ENCODE data around the gene ITGB3. TPM values are rescaled to one million over a fixed set of nuclear protein-coding genes. Genes with fewer than 3 reads are reported as not detected.

The ITGB3 gene
- total and polyA plus RNA-seq, 8 donors = 0.09 to 2.3 (median 0.71) TPM

DNA sequence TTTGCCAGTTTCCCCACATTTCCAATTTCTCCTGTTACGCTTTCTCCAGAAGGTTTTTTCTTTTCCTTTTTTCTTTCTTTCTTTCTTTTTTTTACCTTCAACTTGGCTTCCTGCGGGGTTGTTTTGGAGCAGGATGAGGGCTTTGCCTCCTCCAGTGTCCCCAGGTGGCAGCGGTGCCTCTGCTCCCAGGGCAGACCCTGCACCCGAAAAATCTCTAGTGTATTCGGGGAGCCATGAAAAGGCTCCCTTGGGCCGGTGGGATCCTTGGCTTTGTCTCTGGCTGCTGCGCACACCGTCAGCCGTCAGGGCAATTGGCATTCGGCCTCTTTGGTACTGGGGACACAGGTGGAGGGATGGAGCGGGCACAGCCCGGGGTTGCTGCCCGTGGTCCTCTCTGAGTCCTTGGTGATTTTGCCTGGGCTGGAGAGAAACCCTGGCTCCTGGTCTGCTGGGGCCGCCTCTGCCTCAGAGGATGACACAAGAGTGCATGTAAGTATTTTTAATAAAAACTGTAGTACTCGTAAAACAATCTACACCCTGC is 846 bp downstream of the ITGB3 start:
- Histone ChIP-seq H3K27me3 (peaks cover 0 to 13% (median 0%) of the 10 kb centered on the region in 4 donors), H3K27ac (no peak overlapping the region), H3K4me1 (peaks cover 0 to 5% (median 5%) of the 10 kb centered on the region in 3 donors), H3K4me3 (peak overlapping the region; percentile 21 to 69 (median 59)), H3K9me3 (no peaks in the 10 kb centered on the region), H3K36me3 (no peaks in the 10 kb centered on the region)
- ATAC-seq (peak in 1 of 4 donors; percentile 6), DNase-seq (peak in 1 of 6 donors; percentile 47), FAIRE-seq (no peak)
- TF ChIP-seq, protein P1, sequence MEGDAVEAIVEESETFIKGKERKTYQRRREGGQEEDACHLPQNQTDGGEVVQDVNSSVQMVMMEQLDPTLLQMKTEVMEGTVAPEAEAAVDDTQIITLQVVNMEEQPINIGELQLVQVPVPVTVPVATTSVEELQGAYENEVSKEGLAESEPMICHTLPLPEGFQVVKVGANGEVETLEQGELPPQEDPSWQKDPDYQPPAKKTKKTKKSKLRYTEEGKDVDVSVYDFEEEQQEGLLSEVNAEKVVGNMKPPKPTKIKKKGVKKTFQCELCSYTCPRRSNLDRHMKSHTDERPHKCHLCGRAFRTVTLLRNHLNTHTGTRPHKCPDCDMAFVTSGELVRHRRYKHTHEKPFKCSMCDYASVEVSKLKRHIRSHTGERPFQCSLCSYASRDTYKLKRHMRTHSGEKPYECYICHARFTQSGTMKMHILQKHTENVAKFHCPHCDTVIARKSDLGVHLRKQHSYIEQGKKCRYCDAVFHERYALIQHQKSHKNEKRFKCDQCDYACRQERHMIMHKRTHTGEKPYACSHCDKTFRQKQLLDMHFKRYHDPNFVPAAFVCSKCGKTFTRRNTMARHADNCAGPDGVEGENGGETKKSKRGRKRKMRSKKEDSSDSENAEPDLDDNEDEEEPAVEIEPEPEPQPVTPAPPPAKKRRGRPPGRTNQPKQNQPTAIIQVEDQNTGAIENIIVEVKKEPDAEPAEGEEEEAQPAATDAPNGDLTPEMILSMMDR (IDR thresholded peaks at IDR 0.05) = no peak
- intact Hi-C loops (cut with DNase I) = no loop called here
- WGBS, 2 donors = 14% methylated on average over 15 of the region's 15 CpGs

GRCh38 chr17:47257651-47258339 is 4.2 kb downstream of the ITGB3 start:
- peaks cover 0 to 5% (median 5%) of the 10 kb centered on the region in 3 donors for H3K4me1 ChIP-seq
- TF ChIP-seq, protein P1 (IDR thresholded peaks at IDR 0.05) = no peak
- FAIRE-seq = no peak
- no peaks in the 10 kb centered on the region for H3K9me3 ChIP-seq
- ATAC-seq = no peak
- 33% methylated on average over 9 of the region's 9 CpGs for WGBS, 2 donors
- peaks cover 0 to 17% (median 0%) of the 10 kb centered on the region in 4 donors for H3K27me3 ChIP-seq
- intact Hi-C loops (cut with DNase I) = no loop called here
- no peak for DNase-seq
- H3K36me3 ChIP-seq = no peaks in the 10 kb centered on the region
- no peak overlapping the region for H3K4me3 ChIP-seq
- H3K27ac ChIP-seq = no peak overlapping the region

DNA sequence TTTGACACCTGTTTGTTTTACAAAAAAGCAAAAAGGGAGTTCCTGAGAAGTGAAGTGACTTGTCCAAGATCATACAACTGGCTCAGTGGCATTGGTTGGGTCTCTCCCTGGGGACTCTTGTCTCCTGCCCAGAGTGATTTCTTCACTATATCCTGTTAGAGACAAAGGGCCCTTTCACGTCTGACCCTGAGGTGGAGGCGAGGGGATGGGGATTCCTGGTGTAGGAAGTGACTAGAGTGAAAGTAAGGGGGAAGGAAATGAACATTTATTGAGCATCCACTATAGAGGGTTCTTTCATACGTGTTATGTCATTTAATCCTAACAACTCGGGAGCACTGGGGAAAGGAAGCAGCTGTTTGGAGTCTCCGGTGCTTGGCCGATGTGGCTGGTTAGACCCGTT is 9.0 kb downstream of the ITGB3 start:
- FAIRE-seq = no peak
- TF ChIP-seq, protein P1 (IDR thresholded peaks at IDR 0.05) = no peak
- H3K4me3 ChIP-seq = no peak overlapping the region
- no peaks in the 10 kb centered on the region for H3K36me3 ChIP-seq
- ATAC-seq = no peak
- H3K4me1 ChIP-seq = no peaks in the 10 kb centered on the region
- peaks cover 0 to 3% (median 0%) of the 10 kb centered on the region in 4 donors for H3K27me3 ChIP-seq
- no peak for DNase-seq
- no peaks in the 10 kb centered on the region for H3K9me3 ChIP-seq
- WGBS, 2 donors = 72% methylated on average over 7 of the region's 7 CpGs
- no peak overlapping the region for H3K27ac ChIP-seq
- intact Hi-C loops (cut with DNase I) = no loop called here

DNA sequence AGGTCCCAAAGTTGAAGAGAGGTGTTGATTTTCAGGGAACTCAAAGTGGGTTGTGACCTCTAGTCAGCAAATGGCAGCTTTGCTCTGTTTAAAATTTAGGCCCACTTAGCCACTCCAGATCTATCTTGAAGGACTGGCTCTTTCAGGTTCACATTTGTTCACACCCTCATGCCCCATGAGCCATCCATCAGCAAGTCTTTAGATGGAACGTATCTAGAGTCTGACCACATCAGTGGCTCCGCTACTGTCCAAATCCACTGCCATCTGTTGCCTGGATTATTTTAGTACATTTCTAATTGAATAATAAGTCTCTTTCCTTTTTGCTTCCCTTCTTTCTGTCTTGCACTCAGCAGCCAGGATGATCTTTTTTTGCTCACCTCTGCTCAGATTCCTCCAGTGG is 10.5 kb downstream of the ITGB3 start:
- TF ChIP-seq, protein P1 (IDR thresholded peaks at IDR 0.05) = no peak
- Histone ChIP-seq H3K27ac (no peak overlapping the region), H3K4me1 (no peaks in the 10 kb centered on the region), H3K36me3 (no peaks in the 10 kb centered on the region), H3K9me3 (no peaks in the 10 kb centered on the region), H3K27me3 (peaks cover 0 to 3% (median 0%) of the 10 kb centered on the region in 4 donors), H3K4me3 (no peak overlapping the region)
- DNase-seq (no peak), ATAC-seq (no peak), FAIRE-seq (no peak)
- 86 to 87% methylated on average over 2 of the region's 2 CpGs for WGBS, 2 donors
- intact Hi-C loops (cut with DNase I) = no loop called here

DNA sequence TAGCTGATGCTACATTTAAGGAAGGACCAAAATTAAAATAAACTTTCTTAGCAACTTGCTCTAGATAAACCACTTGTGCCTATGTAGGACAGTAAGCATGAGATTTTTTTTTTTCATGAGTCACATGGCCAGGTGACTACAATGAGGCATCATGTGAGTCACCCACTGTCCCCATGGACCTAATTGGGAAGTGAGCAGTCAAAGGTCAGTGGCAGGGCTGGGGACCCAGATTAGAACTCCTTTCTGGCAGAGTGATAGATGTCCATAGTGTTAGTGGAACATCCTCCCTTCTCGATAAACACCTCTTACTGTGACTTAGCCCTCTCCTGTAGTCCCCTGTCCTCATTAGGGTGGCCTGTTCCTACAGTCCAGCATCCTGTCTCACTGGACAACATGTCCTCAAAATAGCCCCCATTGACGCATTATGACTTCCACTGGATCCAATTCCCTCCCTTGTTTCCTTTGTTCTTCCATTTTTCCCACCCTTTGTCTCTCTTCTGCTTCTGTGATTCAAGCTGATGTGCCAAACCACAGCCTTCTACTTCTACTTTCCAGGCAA is 12.4 kb downstream of the ITGB3 start:
- H3K36me3 ChIP-seq = no peaks in the 10 kb centered on the region
- DNase-seq (no peak), FAIRE-seq (no peak), ATAC-seq (peak in 1 of 4 donors; percentile 22)
- H3K27me3 ChIP-seq = peaks cover 0 to 3% (median 0%) of the 10 kb centered on the region in 4 donors
- no peak overlapping the region for H3K27ac ChIP-seq
- 80 to 84% methylated on average over 2 of the region's 2 CpGs for WGBS, 2 donors
- no peak overlapping the region for H3K4me3 ChIP-seq
- intact Hi-C loops (cut with DNase I) = no loop called here
- TF ChIP-seq, protein P1 (IDR thresholded peaks at IDR 0.05) = no peak
- no peaks in the 10 kb centered on the region for H3K9me3 ChIP-seq
- no peaks in the 10 kb centered on the region for H3K4me1 ChIP-seq
